Medulla oblongata (tissue), 1 donor: ENCODE data around the gene TNC.

ENCODE experiments used
- DNase-seq: peaks from one replicate; pipeline ENCODE4 v3.0.0-alpha.2; 2015; ENCODE audit errors: extremely low spot score

TNC gene

GRCh38 chr9:115099901-115100300, 18.1 kb downstream of the TNC start:
- DNase-seq, result peak; percentile 60

- DNase-seq, result no peak
Measured at GRCh38 chr9:115098226-115098965, 19.6 kb downstream of the TNC start.

- DNase-seq, result no peak
Measured at GRCh38 chr9:115093520-115093919, 24.4 kb downstream of the TNC start.

GRCh38 chr9:115090486-115090885, 27.5 kb downstream of the TNC start:
- no peak for DNase-seq

GRCh38 chr9:115088860-115089259, 29.1 kb downstream of the TNC start:
- DNase-seq, result no peak

GRCh38 chr9:115086886-115087285, 31.1 kb downstream of the TNC start:
- no peak for DNase-seq

GRCh38 chr9:115086461-115086860, 31.5 kb downstream of the TNC start:
- no peak for DNase-seq

- no peak for DNase-seq
Measured at GRCh38 chr9:115085773-115086377, 32.1 kb downstream of the TNC start.

- no peak for DNase-seq
Measured at GRCh38 chr9:115084709-115085108, 33.2 kb downstream of the TNC start.

- DNase-seq, result no peak
Measured at GRCh38 chr9:115084157-115084556, 33.8 kb downstream of the TNC start.

GRCh38 chr9:115080242-115080641, 37.7 kb downstream of the TNC start:
- no peak for DNase-seq

GRCh38 chr9:115079156-115079555, 38.8 kb downstream of the TNC start:
- DNase-seq, result no peak

- DNase-seq, result no peak
Measured at GRCh38 chr9:115073456-115073855, 44.5 kb downstream of the TNC start.

GRCh38 chr9:115071176-115071575, 46.8 kb downstream of the TNC start:
- DNase-seq, result no peak

GRCh38 chr9:115069771-115070170, 48.2 kb downstream of the TNC start:
- no peak for DNase-seq

GRCh38 chr9:115069302-115069701, 48.7 kb downstream of the TNC start:
- DNase-seq, result no peak

- DNase-seq, result no peak
Measured at GRCh38 chr9:115068031-115068430, 49.9 kb downstream of the TNC start.

- no peak for DNase-seq
Measured at GRCh38 chr9:115063058-115063845, 54.7 kb downstream of the TNC start.

- no peak for DNase-seq
Measured at GRCh38 chr9:115058684-115059315, 59.2 kb downstream of the TNC start.

- no peak for DNase-seq
Measured at GRCh38 chr9:115058175-115058574, 59.8 kb downstream of the TNC start.

- DNase-seq, result no peak
Measured at GRCh38 chr9:115057559-115057958, 60.4 kb downstream of the TNC start.

GRCh38 chr9:115050002-115050490, 67.9 kb downstream of the TNC start:
- DNase-seq, result no peak
